ENCODE data around the gene AGRN. TPM values are rescaled to one million over a fixed set of nuclear protein-coding genes. Genes with fewer than 3 reads are reported as not detected.
"Not testable (repeated sequence)": the region's sequence is repeated elsewhere in the genome, so short reads cannot be mapped to it uniquely, and the experiment has no call there.

AGRN gene
- total RNA-seq, 1 experiment from 2014 or later: 134 TPM

DNA sequence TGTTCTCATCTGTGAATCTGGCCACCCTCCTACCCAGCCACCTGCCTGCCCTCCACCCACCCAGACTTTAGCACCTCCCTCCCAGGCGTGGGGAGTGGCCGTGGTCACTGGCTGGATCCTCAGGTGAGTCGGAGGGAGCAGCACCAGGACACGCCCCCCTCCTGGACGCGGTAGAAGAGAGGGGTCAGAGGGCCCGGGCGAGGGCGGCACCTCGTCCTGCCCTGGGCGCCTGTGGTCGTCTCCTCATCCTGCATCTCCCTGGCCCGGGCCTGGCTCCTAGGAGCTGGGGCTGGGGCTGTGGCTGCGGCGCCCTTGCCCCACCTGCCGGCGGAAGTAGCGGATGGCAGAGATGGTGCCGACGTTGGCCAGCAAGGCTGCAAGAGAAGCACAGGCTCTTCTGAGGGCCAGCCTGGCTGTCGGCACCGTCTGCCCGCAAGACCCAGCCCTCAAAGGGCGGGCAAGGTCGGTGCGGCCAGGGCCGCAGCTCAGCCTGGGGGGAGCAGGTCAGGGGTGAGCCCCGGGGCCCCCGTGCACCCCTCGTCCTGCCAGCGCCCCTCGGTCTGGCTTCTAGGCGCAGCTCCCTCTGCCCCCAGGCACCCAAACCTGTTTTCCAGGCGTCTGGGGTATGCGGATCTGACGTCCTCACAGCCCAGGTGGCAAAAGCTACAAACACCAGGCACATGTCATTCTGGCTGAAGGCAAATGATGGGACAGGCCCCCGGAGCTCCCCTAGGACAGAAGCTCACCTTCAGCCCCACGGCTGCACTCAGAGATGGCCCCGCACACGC lies 43.8 kb upstream of the AGRN start:
- Histone ChIP-seq H3K9me3 (ENCODE audit: control insufficient read depth in 1 of 2, insufficient read depth in 1 of 2, low read depth in 1 of 2, low read length in 2 of 2) (no peaks in the 10 kb centered on the region), H3K27ac (ENCODE audit: low read depth, low read length) (peak overlapping the region; percentile 93), H3K9me2 (ENCODE audit: insufficient read depth) (no peaks in the 10 kb centered on the region), H3K27me3 (ENCODE audit: insufficient read depth, low read length) (no peaks in the 10 kb centered on the region), H3K4me3 (replicated peaks in 1 of 2; ENCODE audit: low read depth in 1 of 2, low read length in 2 of 2) (peak overlapping the region; percentile 46 to 58), H3K36me3 (ENCODE audit: control insufficient read depth in 1 of 2, insufficient read depth in 2 of 2, low read length in 2 of 2) (no peaks in the 10 kb centered on the region), H3K9ac (ENCODE audit: low read length) (peak overlapping the region; percentile 63), H3K79me2 (ENCODE audit: insufficient read depth, low read length) (no peaks in the 10 kb centered on the region), H3K4me2 (ENCODE audit: low read length) (peak overlapping the region; percentile 97), H4K20me1 (ENCODE audit: insufficient read depth) (no peaks in the 10 kb centered on the region), H3K4me1 (ENCODE audit: control insufficient read depth in 1 of 2, insufficient read depth in 2 of 2, low read length in 2 of 2) (peaks cover 10 to 22% of the 10 kb centered on the region in 2 experiments), H2AFZ (ENCODE audit: low read depth, low read length, poor library complexity, severe bottlenecking) (no peak overlapping the region)
- TF ChIP-seq, protein P1, sequence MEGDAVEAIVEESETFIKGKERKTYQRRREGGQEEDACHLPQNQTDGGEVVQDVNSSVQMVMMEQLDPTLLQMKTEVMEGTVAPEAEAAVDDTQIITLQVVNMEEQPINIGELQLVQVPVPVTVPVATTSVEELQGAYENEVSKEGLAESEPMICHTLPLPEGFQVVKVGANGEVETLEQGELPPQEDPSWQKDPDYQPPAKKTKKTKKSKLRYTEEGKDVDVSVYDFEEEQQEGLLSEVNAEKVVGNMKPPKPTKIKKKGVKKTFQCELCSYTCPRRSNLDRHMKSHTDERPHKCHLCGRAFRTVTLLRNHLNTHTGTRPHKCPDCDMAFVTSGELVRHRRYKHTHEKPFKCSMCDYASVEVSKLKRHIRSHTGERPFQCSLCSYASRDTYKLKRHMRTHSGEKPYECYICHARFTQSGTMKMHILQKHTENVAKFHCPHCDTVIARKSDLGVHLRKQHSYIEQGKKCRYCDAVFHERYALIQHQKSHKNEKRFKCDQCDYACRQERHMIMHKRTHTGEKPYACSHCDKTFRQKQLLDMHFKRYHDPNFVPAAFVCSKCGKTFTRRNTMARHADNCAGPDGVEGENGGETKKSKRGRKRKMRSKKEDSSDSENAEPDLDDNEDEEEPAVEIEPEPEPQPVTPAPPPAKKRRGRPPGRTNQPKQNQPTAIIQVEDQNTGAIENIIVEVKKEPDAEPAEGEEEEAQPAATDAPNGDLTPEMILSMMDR (IDR thresholded peaks at IDR 0.05 in 2 of 3, conservative IDR thresholded peaks at IDR 0.05 in 1 of 3; ENCODE audit: borderline replicate concordance in 1 of 3, insufficient read depth in 1 of 3, low read depth in 2 of 3, low read length in 2 of 3): peak in 2 of 3 experiments; percentile 36 to 59; a peak in 4 of 6 replicates
- TF ChIP-seq TCF7L2 (IDR thresholded peaks at IDR 0.05; ENCODE audit: borderline replicate concordance, extremely low read depth, insufficient read depth, insufficient read length) (peak; percentile 22), POLR2AphosphoS5 (IDR thresholded peaks at IDR 0.05; ENCODE audit: low read depth, low read length) (peak; percentile 66), CEBPB (IDR thresholded peaks at IDR 0.05; ENCODE audit: low read depth) (no peak), EGR1 (IDR thresholded peaks at IDR 0.05; ENCODE audit: low read depth) (no peak), RAD21 (IDR thresholded peaks at IDR 0.05; ENCODE audit: low read depth) (peak; percentile 71)
- ATAC-seq (peak; percentile 85), DNase-seq (ENCODE audit: low read depth, low spot score) (peak; percentile 41)
- intact Hi-C loops (cut with micrococcal nuclease): loop anchor here (5.0 kb wide), 1 partner anchor 141 kb away; the partner anchor contains the start of gene C1orf159
- ChIA-PET CTCF (interaction anchor here (0.7 to 1.2 kb wide), 4 partner anchors 9 to 316 kb away, joined by 3 to 5 read pairs (median 5); partner anchors contain the start of gene PLEKHN1), RAD21 (ENCODE audit: low non-redundant PET in 1 of 2, low total read pairs in 2 of 2, uncharacterized antibody in 2 of 2, unreplicated experiment in 2 of 2) (interaction anchor here (0.6 kb wide), 2 partner anchors 9 to 107 kb away, joined by 3 to 5 read pairs; no protein-coding TSS in a partner anchor), POLR2A (interaction anchor here (1.1 to 1.5 kb wide), 2 partner anchors 9 to 24 kb away, joined by 3 to 11 read pairs; partner anchors contain the start of gene HES4)
- BruUV-seq (replicated peaks): no TSS peak

DNA sequence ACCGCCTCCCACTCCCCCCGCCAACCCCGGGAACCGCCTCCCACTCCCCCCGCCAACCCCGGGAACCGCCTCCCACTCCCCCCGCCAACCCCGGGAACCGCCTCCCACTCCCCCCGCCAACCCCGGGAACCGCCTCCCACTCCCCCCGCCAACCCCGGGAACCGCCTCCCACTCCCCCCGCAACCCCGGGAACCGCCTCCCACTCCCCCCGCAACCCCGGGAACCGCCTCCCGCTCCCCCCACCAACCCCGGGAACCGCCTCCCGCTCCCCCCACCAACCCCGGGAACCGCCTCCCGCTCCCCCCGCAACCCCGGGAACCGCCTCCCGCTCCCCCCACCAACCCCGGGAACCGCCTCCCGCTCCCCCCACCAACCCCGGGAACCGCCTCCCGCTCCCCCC lies 43.1 kb upstream of the AGRN start:
- H3K27me3 ChIP-seq (ENCODE audit: insufficient read depth, low read length); H3K4me2 ChIP-seq (ENCODE audit: low read length); H3K9ac ChIP-seq (ENCODE audit: low read length); H4K20me1 ChIP-seq (ENCODE audit: insufficient read depth); DNase-seq (ENCODE audit: low read depth, low spot score); ATAC-seq; H3K9me2 ChIP-seq (ENCODE audit: insufficient read depth); H3K4me3 ChIP-seq (replicated peaks in 1 of 2; ENCODE audit: low read depth in 1 of 2, low read length in 2 of 2); H2AFZ ChIP-seq (ENCODE audit: low read depth, low read length, poor library complexity, severe bottlenecking); BruUV-seq (replicated peaks); H3K27ac ChIP-seq (ENCODE audit: low read depth, low read length); H3K9me3 ChIP-seq (ENCODE audit: control insufficient read depth in 1 of 2, insufficient read depth in 1 of 2, low read depth in 1 of 2, low read length in 2 of 2); H3K36me3 ChIP-seq (ENCODE audit: control insufficient read depth in 1 of 2, insufficient read depth in 2 of 2, low read length in 2 of 2); H3K79me2 ChIP-seq (ENCODE audit: insufficient read depth, low read length): not testable (repeated sequence)
- intact Hi-C loops (cut with micrococcal nuclease): loop anchor here (5.0 kb wide), 1 partner anchor 141 kb away; the partner anchor contains the start of gene C1orf159
- CTCF ChIA-PET: interaction anchor here (1.0 to 1.2 kb wide), 2 partner anchors 10 to 107 kb away, joined by 5 read pairs; partner anchors contain the start of gene PLEKHN1
- H3K4me1 ChIP-seq (ENCODE audit: control insufficient read depth in 1 of 2, insufficient read depth in 2 of 2, low read length in 2 of 2): peaks cover 10 to 22% of the 10 kb centered on the region in 2 experiments
- POLR2A ChIA-PET: interaction anchor here (1.1 to 1.5 kb wide), 2 partner anchors 9 to 23 kb away, joined by 3 to 11 read pairs; partner anchors contain the start of gene HES4
- RAD21 ChIA-PET (ENCODE audit: low non-redundant PET in 1 of 2, low total read pairs in 2 of 2, uncharacterized antibody in 2 of 2, unreplicated experiment in 2 of 2): interaction anchor here in 1 of 2 experiments (0.6 kb wide), 1 partner anchor 107 kb away, joined by 5 read pairs; no protein-coding TSS in a partner anchor

Measured in HCT116 (cell line).